Tongue (tissue), 2 donors: ENCODE measurements around the gene GTF2A1. TPM values are rescaled to one million over a fixed set of nuclear protein-coding genes. Genes with fewer than 3 reads are reported as not detected.

Experiments used
- DNase-seq: peaks from one replicate; pipeline ENCODE4 v3.0.0-alpha.2; 2015
- total RNA-seq: library from RNA; depleted of rRNA; stranded (reverse); fragments of >200 nt; gene quantifications from one replicate; pipeline ENCODE4 v1.2.3, GENCODE V29; 2014

Gene GTF2A1
- total RNA-seq, 1 donor from 2014 or later = 31.9 TPM

- DNase-seq = no peak
Observed at GRCh38 chr14:81176241-81176640, 44.5 kb downstream of the GTF2A1 start.

DNA sequence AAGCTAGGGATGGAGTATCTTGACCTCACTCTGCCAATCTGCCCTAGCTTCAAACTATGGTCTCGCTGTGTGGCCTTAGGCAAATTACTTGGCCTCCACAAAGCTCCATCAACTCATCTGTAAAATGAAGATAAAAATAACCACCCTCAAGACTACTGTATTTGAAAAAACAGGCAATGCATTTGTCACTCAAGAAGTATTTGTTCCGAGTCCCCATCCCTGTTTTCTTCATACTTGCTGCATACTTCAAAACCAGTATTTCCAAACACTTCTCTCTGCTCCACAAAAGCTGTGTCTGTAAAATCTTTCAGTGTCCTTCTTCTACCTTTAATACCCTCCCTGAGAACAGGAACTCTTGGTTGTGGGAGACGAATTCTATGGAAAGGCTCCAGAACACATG lies 47.9 kb downstream of the GTF2A1 start:
- no peak for DNase-seq

DNA sequence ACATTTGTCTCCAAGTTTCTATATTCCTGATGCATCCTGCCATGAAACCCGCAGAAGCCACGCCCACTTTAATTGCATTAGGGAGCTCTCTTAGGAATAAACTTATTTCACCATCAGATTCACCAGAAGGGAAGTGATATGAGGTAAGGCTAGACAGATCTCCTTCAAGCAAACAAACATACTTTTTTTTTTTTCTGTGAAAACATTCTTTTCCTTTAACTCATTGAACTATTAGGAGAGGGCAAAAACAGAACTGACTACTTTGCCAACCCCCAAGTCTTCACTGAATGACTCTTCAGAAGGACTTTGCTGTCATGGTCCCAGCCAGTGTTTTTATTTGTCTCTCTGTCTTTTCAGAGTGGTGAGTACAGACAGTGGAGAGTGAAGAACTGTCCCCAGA lies 48.4 kb downstream of the GTF2A1 start:
- DNase-seq = no peak

DNA sequence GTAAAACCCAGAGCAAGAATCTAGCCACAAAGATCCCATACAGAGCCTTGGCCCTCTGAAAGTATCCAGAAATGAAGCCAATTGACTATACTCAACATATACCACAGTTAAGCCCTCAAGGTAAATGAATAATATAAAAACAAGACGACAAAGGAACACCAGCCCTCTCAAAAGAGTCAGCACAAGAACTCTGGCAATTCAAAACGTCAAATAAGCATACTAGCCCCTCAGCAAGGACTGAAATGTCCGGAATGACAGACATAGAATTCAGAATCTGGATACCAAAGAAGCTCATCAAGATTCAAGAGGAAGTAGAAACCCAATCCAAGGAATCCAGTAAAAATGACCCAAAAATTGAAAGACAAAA lies 49.9 kb downstream of the GTF2A1 start:
- no peak for DNase-seq

DNA sequence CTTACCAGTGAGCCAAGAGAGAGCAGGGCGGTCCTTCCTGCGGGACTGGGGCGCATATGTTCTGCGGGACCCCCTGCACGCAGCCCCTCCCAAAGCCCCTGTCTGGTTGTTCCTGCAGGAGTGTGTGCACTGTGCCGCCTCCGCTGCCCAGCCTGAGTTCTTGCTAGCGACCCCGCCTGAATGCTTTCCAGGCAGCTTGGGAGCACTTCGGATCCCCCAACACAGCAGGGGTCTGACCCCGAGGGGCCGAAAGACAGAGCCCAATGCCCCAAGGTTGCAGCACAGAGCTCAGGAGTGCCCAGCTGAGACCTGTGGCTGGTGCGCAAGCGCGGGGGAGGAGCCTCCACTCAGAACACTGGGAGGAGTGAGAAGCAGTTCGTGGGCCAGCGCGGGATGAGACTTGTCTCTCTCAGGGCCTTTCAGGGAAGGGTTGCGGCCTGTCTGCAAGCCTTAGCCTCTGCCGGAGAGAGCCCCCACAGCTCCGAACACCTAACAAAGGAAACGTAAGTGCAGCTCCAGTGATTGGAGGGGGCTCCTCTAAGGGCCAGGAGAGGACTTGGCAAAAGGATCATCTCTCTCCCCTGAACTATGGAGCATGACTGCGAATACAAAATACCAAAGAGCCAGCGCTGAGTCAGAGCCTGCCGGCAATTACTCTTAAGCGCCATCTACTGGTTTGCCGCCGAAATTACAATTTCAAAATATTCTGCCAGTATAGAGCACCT lies 50.5 kb downstream of the GTF2A1 start:
- DNase-seq = peak; percentile 97

DNA sequence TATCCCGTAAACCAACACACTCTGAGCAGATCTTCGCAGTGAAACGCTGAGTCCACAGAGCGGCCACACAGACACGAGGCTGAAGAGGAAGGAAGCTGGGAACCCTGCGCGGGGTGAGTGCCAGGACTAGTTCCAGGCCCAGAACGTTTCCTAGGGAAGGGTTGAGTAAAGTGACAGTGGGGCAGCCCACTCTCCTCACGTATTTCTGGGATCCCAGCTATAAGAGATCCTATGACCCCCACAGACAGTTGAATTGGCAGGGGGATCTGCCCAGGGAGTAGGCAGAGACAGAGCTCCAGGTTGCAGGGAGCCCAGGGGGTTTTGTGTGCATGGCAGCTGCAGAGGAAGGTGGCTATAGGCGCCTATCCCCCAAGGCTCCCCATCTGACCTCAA lies 51.1 kb downstream of the GTF2A1 start:
- DNase-seq = peak; percentile 50

DNA sequence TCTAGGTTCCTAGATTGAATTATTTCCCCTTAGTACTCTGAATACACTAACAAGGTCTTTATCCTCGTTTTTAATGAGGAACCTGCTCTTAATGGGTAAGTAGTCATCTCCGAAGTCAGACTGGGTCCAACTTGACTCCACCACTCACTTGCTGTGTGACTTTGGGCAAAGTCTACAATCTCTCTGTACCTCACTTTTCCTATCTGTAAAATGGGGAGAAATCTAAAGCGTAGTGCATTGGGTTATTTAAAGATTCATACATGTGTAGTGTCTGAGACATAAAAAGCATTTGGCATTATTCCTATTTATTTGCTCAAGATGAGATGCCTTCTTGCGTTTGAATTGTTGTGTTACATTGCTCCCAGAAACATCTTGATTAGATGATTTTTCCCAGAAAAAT lies 51.5 kb downstream of the GTF2A1 start:
- no peak for DNase-seq

GRCh38 chr14:81166121-81166520 lies 54.6 kb downstream of the GTF2A1 start:
- peak; percentile 10 for DNase-seq

- DNase-seq = no peak
Observed at GRCh38 chr14:81165188-81165587, 55.6 kb downstream of the GTF2A1 start.

- peak; percentile 32 for DNase-seq
Observed at GRCh38 chr14:81164167-81164774, 56.5 kb downstream of the GTF2A1 start.

DNA sequence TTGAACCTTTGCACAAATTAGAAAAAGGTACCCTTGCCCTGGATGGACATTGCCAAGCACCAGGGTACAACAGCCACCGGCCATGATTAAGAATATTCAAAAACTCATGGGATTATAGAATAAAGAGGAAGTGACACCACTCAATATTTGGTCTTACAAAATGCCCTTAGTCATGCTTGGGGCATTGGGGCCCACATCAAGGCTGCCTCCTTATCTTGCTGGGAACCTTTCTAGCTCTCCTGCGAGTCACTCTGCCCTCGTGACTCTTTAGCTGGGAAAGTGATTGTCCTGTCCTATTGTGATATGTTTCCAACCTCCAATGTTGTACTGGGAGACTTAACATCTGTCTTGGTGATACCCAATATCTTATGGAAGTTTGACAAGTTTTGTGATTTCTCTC lies 57.8 kb downstream of the GTF2A1 start:
- no peak for DNase-seq

DNA sequence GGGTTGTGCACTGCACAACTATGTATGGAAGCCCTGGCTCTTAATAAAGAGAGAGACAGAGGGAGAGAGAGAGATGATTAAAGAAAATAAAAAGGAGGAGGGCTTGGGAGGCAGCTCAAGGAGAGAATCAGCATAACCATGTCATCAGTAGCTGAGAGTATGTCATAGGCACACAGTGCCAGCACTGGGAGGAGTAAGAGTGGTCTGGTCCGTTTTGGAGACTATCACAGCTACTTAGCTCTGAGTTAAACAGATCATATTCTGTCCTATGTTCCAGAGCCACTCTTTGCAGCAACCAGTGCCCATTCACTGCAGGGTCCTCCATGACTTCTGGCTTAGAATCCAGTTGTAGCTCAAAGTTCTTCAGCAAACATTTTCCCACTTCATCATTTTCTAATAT lies 59.0 kb downstream of the GTF2A1 start:
- no peak for DNase-seq

GRCh38 chr14:81161088-81161487 lies 59.7 kb downstream of the GTF2A1 start:
- no peak for DNase-seq

GRCh38 chr14:81157431-81157830 lies 63.3 kb downstream of the GTF2A1 start:
- no peak for DNase-seq

DNA sequence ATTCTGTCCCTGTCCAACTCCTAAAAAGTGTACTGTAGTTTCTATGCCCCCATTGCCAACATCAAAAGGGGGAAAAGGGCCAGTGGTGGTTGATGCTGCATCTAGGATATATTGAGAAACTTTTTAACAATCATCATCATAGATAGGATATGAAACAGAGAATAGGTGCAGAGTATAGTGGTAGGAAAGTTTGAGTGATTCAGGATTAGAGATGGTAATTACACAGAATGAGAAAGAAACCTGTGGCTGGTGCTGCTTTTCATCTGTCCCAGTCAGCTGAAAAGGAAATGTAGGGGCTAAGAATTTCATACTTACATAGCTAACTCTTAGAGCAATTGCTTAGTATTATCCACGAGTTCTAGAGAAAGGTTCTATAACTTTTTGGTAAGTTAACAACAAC lies 67.6 kb downstream of the GTF2A1 start:
- no peak for DNase-seq

- DNase-seq = no peak
Observed at GRCh38 chr14:81148635-81149034, 72.1 kb downstream of the GTF2A1 start.

GRCh38 chr14:81147140-81147897 lies 73.4 kb downstream of the GTF2A1 start:
- no peak for DNase-seq

GRCh38 chr14:81144824-81145603 lies 75.7 kb downstream of the GTF2A1 start:
- DNase-seq = no peak

DNA sequence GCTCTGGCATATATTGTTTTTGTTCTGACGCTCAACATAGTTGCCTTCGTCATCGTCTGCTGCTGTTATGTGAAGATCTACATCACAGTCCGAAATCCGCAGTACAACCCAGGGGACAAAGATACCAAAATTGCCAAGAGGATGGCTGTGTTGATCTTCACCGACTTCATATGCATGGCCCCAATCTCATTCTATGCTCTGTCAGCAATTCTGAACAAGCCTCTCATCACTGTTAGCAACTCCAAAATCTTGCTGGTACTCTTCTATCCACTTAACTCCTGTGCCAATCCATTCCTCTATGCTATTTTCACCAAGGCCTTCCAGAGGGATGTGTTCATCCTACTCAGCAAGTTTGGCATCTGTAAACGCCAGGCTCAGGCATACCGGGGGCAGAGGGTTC lies 77.0 kb downstream of the GTF2A1 start:
- DNase-seq = no peak

DNA sequence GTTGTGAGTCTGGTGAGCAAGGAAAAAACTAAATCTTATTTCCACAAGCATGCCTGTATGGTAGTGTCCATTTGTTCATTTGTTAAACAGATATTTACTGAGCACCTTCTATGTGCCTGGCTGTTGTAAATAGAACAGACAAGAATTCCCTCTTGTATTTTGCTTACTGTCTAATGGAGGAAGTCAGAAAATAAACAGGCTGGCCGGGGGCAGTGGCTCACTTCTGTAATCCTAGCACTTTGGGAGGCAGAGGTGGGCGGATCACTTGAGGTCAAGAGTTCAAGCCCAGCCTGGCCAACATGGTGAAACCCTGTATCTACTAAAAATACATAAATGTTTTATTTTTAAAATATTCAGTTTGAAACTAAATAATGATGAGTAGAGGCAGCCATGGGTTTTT lies 79.3 kb downstream of the GTF2A1 start:
- no peak for DNase-seq

DNA sequence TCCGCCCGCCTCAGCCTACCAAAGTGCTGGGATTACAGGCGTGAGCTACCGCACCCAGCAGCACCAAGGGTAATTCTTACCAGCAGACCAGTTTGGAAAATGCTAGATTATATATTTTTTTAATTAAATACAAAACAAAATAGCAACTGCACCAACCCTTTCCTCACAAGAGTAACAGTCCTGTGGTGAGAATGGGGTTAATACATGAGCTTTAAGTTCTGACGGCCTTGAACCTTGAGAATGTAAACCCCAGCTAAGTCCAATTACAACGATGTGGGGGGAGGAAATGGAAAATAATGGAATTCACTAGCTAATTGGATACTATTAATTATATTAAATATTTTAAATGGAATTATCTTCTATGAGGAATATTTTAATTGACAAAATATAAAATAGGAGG lies 82.3 kb downstream of the GTF2A1 start:
- no peak for DNase-seq

GRCh38 chr14:81137316-81137715 lies 83.4 kb downstream of the GTF2A1 start:
- DNase-seq = no peak

- no peak for DNase-seq
Observed at GRCh38 chr14:81133400-81133799, 87.4 kb downstream of the GTF2A1 start.
